ENCODE results near the gene ZNF841. TPM values are rescaled to one million over a fixed set of nuclear protein-coding genes. Genes with fewer than 3 reads are reported as not detected.

Gene ZNF841
- total RNA-seq, 1 experiment from 2014 or later = 23.3 TPM

- Mint-ChIP-seq H3K27me3 (ENCODE audit: low read depth) (no peaks in the 10 kb centered on the region), H3K36me3 (ENCODE audit: insufficient read depth in 1 of 3, low read depth in 3 of 3) (peaks cover 73 to 88% (median 81%) of the 10 kb centered on the region in 3 experiments), H3K4me1 (no peaks in the 10 kb centered on the region; a peak in 1 of 4 replicates), H3K4me3 (no peak overlapping the region), H3K27ac (no peak overlapping the region), H3K9me3 (peaks cover 46 to 54% of the 10 kb centered on the region in 2 experiments)
- no CpG with 5 or more reads among the region's 4 CpGs for WGBS (ENCODE audit: extremely low coverage, insufficient read length, low lambda C conversion rate)
- H3K23me2 ChIP-seq (ENCODE audit: insufficient read length, low read depth, low read length, poor library complexity, severe bottlenecking) = no peaks in the 10 kb centered on the region
- no peak overlapping the region for H4K8ac ChIP-seq (replicated peaks; ENCODE audit: insufficient read length, low read depth, low read length)
- H3K27me3 ChIP-seq (ENCODE audit: insufficient read depth, low read length) = no peaks in the 10 kb centered on the region
- H4K5ac ChIP-seq (ENCODE audit: insufficient read length, low read depth, low read length) = no peak overlapping the region
- no peak overlapping the region for H2BK15ac ChIP-seq (ENCODE audit: low read depth, low read length)
- H2AFZ ChIP-seq (ENCODE audit: low read length) = no peak overlapping the region
- no peaks in the 10 kb centered on the region for H3K79me1 ChIP-seq (ENCODE audit: insufficient read depth, low read depth, low read length, poor library complexity, severe bottlenecking)
- H4K20me1 ChIP-seq (ENCODE audit: control insufficient read depth, insufficient read depth, insufficient read length) = no peaks in the 10 kb centered on the region
- H3K27ac ChIP-seq (ENCODE audit: insufficient read length, low read depth, low read length) = no peak overlapping the region
- H2BK12ac ChIP-seq (ENCODE audit: insufficient read length, low read depth, low read length) = no peak overlapping the region
- no peak overlapping the region for H3T11ph ChIP-seq (ENCODE audit: low read length)
- H3K9ac ChIP-seq (ENCODE audit: extremely low read depth, insufficient read length, low read length) = no peak overlapping the region
- no peak overlapping the region for H3K4me2 ChIP-seq (ENCODE audit: insufficient read depth, insufficient read length, low read length)
- H3K4me1 ChIP-seq (ENCODE audit: insufficient read depth, low read length) = no peaks in the 10 kb centered on the region
- no peaks in the 10 kb centered on the region for H3K79me2 ChIP-seq (ENCODE audit: insufficient read depth, low read length)
- no peak overlapping the region for H3K18ac ChIP-seq (ENCODE audit: insufficient read length, low read depth, low read length)
- H3K56ac ChIP-seq (ENCODE audit: insufficient read length, low read depth, low read length) = no peak overlapping the region
- no peak for DNase-seq
- H2AK5ac ChIP-seq (ENCODE audit: insufficient read length, low read length) = no peak overlapping the region
- peaks cover 33% of the 10 kb centered on the region for H3K9me3 ChIP-seq (ENCODE audit: control insufficient read depth, low read depth, low read length)
- H2BK20ac ChIP-seq (ENCODE audit: low read depth, low read length, poor library complexity, severe bottlenecking) = no peak overlapping the region
- TF ChIP-seq CTCF (conservative IDR thresholded peaks at IDR 0.05) = no peak
- no peak overlapping the region for H2BK120ac ChIP-seq (ENCODE audit: low read depth, low read length, poor library complexity, severe bottlenecking)
- H4K91ac ChIP-seq (ENCODE audit: insufficient read length, low read depth, low read length) = no peak overlapping the region
- H3K4ac ChIP-seq (ENCODE audit: low read depth, low read length) = no peak overlapping the region
- H3K23ac ChIP-seq (ENCODE audit: insufficient read length, low read depth, low read length) = no peak overlapping the region
- H3K14ac ChIP-seq (ENCODE audit: insufficient read depth, low read length) = no peak overlapping the region
- no peak overlapping the region for H2BK5ac ChIP-seq (ENCODE audit: insufficient read length, low read length)
Observed at GRCh38 chr19:52039169-52039568, 56.4 kb downstream of the ZNF841 start.

Data from H9 (cell line).